ENCODE results near the gene PLCXD3.

PLCXD3 gene

GRCh38 chr5:41532485-41532884 is 22.1 kb upstream of the PLCXD3 start:
- no peak for DNase-seq (ENCODE audit: low read depth)
- TF ChIP-seq CTCF (conservative IDR thresholded peaks at IDR 0.05; ENCODE audit: low read depth, low read length), result no peak
- no peak overlapping the region for H3K4me3 ChIP-seq (ENCODE audit: low read length)

GRCh38 chr5:41527201-41527779 is 16.9 kb upstream of the PLCXD3 start:
- H3K4me3 ChIP-seq (ENCODE audit: low read length), result no peak overlapping the region
- DNase-seq (ENCODE audit: low read depth), result peak; percentile 92
- no peak for TF ChIP-seq CTCF (conservative IDR thresholded peaks at IDR 0.05; ENCODE audit: low read depth, low read length)

GRCh38 chr5:41526699-41527098 is 16.3 kb upstream of the PLCXD3 start:
- H3K4me3 ChIP-seq (ENCODE audit: low read length), result no peak overlapping the region
- no peak for DNase-seq (ENCODE audit: low read depth)
- no peak for TF ChIP-seq CTCF (conservative IDR thresholded peaks at IDR 0.05; ENCODE audit: low read depth, low read length)

- DNase-seq (ENCODE audit: low read depth), result no peak
- H3K4me3 ChIP-seq (ENCODE audit: low read length), result no peak overlapping the region
- TF ChIP-seq CTCF (conservative IDR thresholded peaks at IDR 0.05; ENCODE audit: low read depth, low read length), result peak; percentile 36
Measured at GRCh38 chr5:41524174-41524573, 13.8 kb upstream of the PLCXD3 start.

- no peak overlapping the region for H3K4me3 ChIP-seq (ENCODE audit: low read length)
- DNase-seq (ENCODE audit: low read depth), result no peak
- no peak for TF ChIP-seq CTCF (conservative IDR thresholded peaks at IDR 0.05; ENCODE audit: low read depth, low read length)
Measured at GRCh38 chr5:41522193-41522786, 11.9 kb upstream of the PLCXD3 start.

GRCh38 chr5:41519801-41520200 is 9.4 kb upstream of the PLCXD3 start:
- no peak overlapping the region for H3K4me3 ChIP-seq (ENCODE audit: low read length)
- no peak for DNase-seq (ENCODE audit: low read depth)
- peak; percentile 24 for TF ChIP-seq CTCF (conservative IDR thresholded peaks at IDR 0.05; ENCODE audit: low read depth, low read length)

- H3K4me3 ChIP-seq (ENCODE audit: low read length), result no peak overlapping the region
- no peak for DNase-seq (ENCODE audit: low read depth)
- no peak for TF ChIP-seq CTCF (conservative IDR thresholded peaks at IDR 0.05; ENCODE audit: low read depth, low read length)
Measured at GRCh38 chr5:41517909-41518308, 7.5 kb upstream of the PLCXD3 start.
